ENCODE data around the gene SUB1.

DNA sequence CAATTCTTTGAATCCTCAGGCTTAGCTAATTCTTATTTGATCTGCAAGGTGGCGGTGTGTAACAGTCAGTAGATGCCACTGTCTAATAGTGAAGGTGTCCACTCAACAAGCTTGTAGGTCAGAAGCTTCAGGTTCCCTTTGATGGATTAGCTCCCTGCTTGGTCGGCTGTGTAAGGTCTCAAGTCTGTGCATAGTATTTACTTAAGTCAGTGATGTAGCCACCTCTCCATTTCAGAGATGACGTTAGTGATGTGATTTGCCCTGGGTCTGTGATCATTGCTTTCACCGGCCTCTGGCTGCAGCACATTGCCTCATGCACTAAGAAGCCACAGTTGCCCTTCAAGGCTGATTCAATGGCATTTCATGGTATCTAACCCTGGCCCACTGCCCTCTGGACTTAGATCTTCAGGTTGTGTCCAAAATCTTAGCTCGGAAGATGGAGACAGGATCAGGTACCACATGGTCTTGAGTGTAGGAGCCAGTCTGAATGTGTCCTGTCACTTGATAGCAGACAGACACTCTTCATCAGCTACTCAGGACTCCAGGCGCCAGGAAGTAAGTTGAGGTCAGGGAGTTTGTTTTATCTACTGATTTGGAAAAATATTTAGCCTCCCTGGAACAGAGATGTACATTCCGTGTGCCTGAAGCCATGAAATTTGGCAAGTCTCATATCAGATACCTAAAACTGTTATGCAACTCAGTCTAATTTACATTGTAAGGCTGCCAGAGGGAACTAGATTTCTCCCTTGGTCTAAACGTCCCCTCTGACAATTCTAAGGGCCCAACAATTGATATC, 42.9 kb downstream of the SUB1 start:
- TF ChIP-seq POLR2AphosphoS5 (IDR thresholded peaks at IDR 0.05; ENCODE audit: low read depth, low read length) (no peak), POLR2A (IDR thresholded peaks at IDR 0.05; ENCODE audit: low read depth, low read length) (no peak)
